Left ventricle myocardium inferior (tissue), 1 donor: ENCODE data around the gene MGLL. TPM values are rescaled to one million over a fixed set of nuclear protein-coding genes. Genes with fewer than 3 reads are reported as not detected.
A peak's percentile ranks its signal among the peaks of the same experiment; 100 is the strongest.

Experiments used
- DNase-seq: peaks from one replicate; pipeline ENCODE4 v3.0.0-alpha.2; 2020
- H3K27ac ChIP-seq: fragments of 200-600 bp; replicated peaks from 2 replicates; pipeline ENCODE4 v1.8.0; 2021
- H3K27me3 ChIP-seq: fragments of 200-600 bp; 2 replicates; pipeline ENCODE4 v1.8.0; 2021; ENCODE audit warnings: low read depth
- H3K36me3 ChIP-seq: fragments of 200-600 bp; 2 replicates; pipeline ENCODE4 v1.8.0; 2021
- H3K4me1 ChIP-seq: fragments of 200-600 bp; 2 replicates; pipeline ENCODE4 v1.8.0; 2021
- H3K4me3 ChIP-seq: fragments of 200-600 bp; 2 replicates; pipeline ENCODE4 v1.8.0; 2021; ENCODE audit warnings: mild to moderate bottlenecking, moderate library complexity
- H3K9me3 ChIP-seq: fragments of 200-600 bp; replicated peaks from 2 replicates; pipeline ENCODE4 v1.8.0; 2021
- intact Hi-C: fragments of 100-400 bp; cut with micrococcal nuclease; formaldehyde crosslinking; loops from one replicate; pipeline ENCODE4 v1.11.0; 2022
- total RNA-seq: library from RNA; stranded (reverse); fragmentation: NEBNext Ultra II Directional; extraction: Animal tissue kit (Norgen Biotek cat#: 25700); gene quantifications from one replicate; pipeline ENCODE4 v1.2.1, GENCODE V29; 2021
- TF ChIP-seq, protein P1 (sequence below): fragments of 200-600 bp; IDR thresholded peaks from 2 replicates; pipeline ENCODE4 v1.8.0; 2021; ENCODE audit warnings: antibody characterized with exemption, mild to moderate bottlenecking, borderline replicate concordance
- donor health status: DM: no; HTN: yes; CAD: no; lungs with severe emphysema.

MGLL gene
- total RNA-seq, 1 donor from 2014 or later: 67.0 TPM

DNA sequence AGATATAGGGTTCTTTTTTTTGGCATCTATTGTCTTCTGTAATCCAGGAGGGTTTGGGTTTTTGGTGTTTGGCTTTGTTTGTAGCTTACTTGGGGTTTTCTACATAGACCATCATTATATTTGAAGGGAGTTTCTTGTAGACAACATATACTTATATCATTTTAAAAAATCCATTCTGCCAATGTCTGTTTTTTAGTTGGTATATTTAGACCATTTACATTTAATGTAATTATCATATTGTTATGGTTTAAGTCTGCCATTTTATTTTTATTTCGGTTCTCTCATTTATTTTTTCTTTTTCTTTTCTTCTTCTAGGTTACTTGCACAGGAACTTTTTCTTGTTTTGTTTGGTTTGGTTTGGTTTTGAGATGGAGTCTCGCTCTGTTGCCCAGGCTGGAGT, 5.5 kb upstream of the MGLL start:
- H3K36me3 ChIP-seq: peaks cover 4% of the 10 kb centered on the region
- no peaks in the 10 kb centered on the region for H3K27me3 ChIP-seq
- intact Hi-C loops: loop anchor here (5.0 kb wide), 1 partner anchor 176 kb away; no protein-coding TSS in a partner anchor
- H3K4me1 ChIP-seq: peaks cover 7% of the 10 kb centered on the region
- TF ChIP-seq, protein P1, sequence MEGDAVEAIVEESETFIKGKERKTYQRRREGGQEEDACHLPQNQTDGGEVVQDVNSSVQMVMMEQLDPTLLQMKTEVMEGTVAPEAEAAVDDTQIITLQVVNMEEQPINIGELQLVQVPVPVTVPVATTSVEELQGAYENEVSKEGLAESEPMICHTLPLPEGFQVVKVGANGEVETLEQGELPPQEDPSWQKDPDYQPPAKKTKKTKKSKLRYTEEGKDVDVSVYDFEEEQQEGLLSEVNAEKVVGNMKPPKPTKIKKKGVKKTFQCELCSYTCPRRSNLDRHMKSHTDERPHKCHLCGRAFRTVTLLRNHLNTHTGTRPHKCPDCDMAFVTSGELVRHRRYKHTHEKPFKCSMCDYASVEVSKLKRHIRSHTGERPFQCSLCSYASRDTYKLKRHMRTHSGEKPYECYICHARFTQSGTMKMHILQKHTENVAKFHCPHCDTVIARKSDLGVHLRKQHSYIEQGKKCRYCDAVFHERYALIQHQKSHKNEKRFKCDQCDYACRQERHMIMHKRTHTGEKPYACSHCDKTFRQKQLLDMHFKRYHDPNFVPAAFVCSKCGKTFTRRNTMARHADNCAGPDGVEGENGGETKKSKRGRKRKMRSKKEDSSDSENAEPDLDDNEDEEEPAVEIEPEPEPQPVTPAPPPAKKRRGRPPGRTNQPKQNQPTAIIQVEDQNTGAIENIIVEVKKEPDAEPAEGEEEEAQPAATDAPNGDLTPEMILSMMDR: no peak
- H3K4me3 ChIP-seq: no peak overlapping the region
- no peak for DNase-seq
- no peak overlapping the region for H3K27ac ChIP-seq
- peaks cover 38% of the 10 kb centered on the region for H3K9me3 ChIP-seq

DNA sequence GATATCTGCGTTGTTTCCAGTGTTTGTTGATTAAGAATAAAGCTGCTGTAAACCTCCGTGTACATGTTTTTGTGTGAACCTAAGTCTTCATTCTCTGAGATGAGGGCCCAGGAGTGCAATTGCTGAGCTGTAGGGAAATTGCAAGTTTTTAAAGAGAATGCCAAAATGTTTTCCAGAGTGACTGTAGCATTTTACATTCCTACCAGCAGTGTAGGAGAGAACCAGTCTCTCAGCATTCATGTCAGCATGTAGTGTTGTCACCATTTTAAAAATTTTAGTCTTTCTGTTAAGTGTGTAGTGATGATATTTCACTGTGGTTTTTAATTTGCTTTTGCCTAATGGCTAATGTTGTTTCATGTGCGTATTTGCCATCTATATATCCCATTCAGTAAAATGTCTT, 3.4 kb upstream of the MGLL start:
- DNase-seq: no peak
- no peaks in the 10 kb centered on the region for H3K27me3 ChIP-seq
- intact Hi-C loops: loop anchor here (5.0 kb wide), 1 partner anchor 173 kb away; no protein-coding TSS in a partner anchor
- H3K36me3 ChIP-seq: peaks cover 4% of the 10 kb centered on the region
- H3K4me3 ChIP-seq: no peak overlapping the region
- H3K9me3 ChIP-seq: peaks cover 38% of the 10 kb centered on the region
- H3K4me1 ChIP-seq: peaks cover 27% of the 10 kb centered on the region
- TF ChIP-seq, protein P1: no peak
- H3K27ac ChIP-seq: no peak overlapping the region

DNA sequence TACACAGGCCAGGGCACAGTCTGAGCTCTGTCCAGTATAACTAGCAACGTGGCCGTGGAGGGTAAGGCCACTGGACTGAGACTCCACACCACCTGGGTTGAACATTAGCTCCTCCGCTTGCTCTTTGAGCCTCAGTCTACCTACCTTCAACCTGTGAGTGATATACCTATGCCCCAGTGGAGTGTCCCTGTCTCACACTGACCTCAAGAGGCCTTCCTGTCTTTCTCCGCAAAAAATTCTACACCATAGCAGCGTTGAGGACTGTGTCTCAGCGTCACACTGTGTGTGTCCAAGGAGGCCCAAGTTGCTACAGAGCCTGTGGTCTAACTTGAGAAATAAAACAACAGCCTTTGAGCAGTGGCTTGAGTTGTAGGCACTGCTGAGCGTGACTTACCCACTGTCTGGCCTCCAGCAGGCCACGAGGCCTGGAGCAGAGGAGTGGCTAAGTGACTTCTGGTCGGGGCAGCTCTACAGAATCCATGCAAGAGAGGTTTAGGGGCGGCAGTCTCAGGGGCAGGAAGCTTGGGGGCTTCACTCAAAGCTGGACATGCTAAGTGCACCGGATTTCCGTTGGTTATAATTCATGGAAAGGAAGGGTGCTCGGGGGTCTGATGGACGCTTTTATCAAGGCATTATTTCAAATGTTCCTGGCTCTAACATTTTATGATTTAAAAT, 2.0 kb upstream of the MGLL start:
- Histone ChIP-seq H3K4me3 (no peak overlapping the region), H3K27ac (peak overlapping the region; percentile 96), H3K4me1 (peaks cover 40% of the 10 kb centered on the region), H3K36me3 (peaks cover 8% of the 10 kb centered on the region), H3K9me3 (peaks cover 23% of the 10 kb centered on the region), H3K27me3 (no peaks in the 10 kb centered on the region)
- intact Hi-C loops: loop anchor here (5.0 kb wide), 1 partner anchor 77 kb away; no protein-coding TSS in a partner anchor
- TF ChIP-seq, protein P1: no peak
- DNase-seq: no peak

DNA sequence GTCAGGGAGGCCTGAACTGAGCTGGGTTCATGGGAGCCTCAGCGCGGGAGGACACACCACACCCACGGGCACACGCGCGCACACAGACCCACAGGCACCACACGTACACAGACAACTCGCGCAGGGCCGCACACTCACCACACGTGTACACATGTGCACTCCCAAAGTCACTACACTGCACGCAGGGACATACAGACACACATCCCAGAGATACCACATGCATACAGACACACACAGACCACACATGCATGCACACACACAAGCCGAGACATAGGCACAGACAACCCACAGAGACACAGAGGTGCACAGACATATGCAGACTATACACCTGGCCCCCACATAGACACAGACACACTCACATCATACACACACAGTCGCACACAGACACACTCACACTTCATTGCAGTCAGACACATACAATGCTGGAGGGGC, 1.1 kb upstream of the MGLL start:
- DNase-seq: no peak
- peaks cover 48% of the 10 kb centered on the region for H3K4me1 ChIP-seq
- intact Hi-C loops: loop anchor here (5.0 kb wide), 1 partner anchor 76 kb away; no protein-coding TSS in a partner anchor
- peak overlapping the region; percentile 95 for H3K4me3 ChIP-seq
- TF ChIP-seq, protein P1: no peak
- peaks cover 14% of the 10 kb centered on the region for H3K9me3 ChIP-seq
- no peaks in the 10 kb centered on the region for H3K27me3 ChIP-seq
- H3K36me3 ChIP-seq: peaks cover 8% of the 10 kb centered on the region
- H3K27ac ChIP-seq: peak overlapping the region; percentile 96

DNA sequence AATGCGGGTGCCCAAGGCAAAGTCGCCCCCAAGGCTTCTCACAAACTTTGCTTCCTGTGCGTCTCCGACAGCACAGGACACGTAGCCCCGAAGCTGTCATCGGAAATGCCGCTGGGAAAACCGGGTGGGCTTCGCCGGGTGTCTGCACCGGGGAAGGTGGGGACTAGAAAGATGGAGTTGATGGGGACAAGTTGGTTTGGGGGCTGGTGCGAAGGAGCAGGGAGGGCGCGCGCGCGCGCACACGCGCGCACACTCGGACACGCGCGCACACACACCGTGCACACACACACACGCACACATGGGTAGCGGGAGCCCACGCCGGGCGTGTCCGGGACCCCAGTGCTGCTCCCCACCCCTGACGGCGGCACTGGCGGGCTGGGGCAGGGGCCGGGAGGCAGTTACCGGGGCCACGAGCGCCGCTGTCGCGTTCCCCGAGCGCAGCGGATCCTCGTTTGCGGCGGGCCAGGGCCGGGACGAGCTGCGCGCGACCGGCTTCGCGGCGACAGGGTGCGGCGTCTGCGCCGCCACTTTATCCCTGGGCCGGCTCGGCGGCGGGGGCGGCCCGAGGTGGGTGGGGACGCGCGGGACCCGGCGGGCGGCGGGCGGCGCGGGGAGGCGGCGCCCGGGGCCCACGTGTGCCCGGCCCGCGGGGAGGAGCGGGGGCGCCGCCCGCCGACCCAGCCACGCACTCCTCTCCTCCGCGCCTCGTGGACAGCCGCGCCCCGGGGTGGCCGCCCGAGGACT, 539 bp upstream of the MGLL start:
- peak overlapping the region; percentile 95 for H3K4me3 ChIP-seq
- peaks cover 9% of the 10 kb centered on the region for H3K9me3 ChIP-seq
- no peaks in the 10 kb centered on the region for H3K27me3 ChIP-seq
- peaks cover 54% of the 10 kb centered on the region for H3K4me1 ChIP-seq
- H3K36me3 ChIP-seq: peaks cover 5% of the 10 kb centered on the region
- peak; percentile 73 for DNase-seq
- H3K27ac ChIP-seq: peak overlapping the region; percentile 96
- TF ChIP-seq, protein P1: peak; percentile 52
- intact Hi-C loops: loop anchor here (5.0 kb wide), 1 partner anchor 76 kb away; no protein-coding TSS in a partner anchor
